Naive thymus-derived CD8-positive, alpha-beta T cell (primary cell): ENCODE data around the gene SMYD3. TPM values are rescaled to one million over a fixed set of nuclear protein-coding genes. Genes with fewer than 3 reads are reported as not detected.

Source experiments
- ATAC-seq, 2 donors: fragments of 150-1000 bp; cut with Tn5 transposase in 1 of 2; sonication (Bioruptor Pico), chemical (Tn5 transposase) in 1 of 2; 1 replicate in 1 of 2; 2 replicates in 1 of 2; pipeline ENCODE4 v1.10.0; 2021; ENCODE audit warnings: mild to moderate bottlenecking in 2 of 2, moderate library complexity in 2 of 2
- POLR2A ChIA-PET: fragments of 350-600 bp; sonication (Branson Sonifier 250); formaldehyde crosslinking; loops from one replicate; lab custom pipeline; 2021; ENCODE audit warnings: antibody characterized with exemption; lab: Charles Lee
- DNase-seq, 10 donors: peaks; one replicate each; pipeline versions ENCODE4 v3.0.0 to v3.0.0-alpha.2; 2020 to 2022
- H3K27ac Mint-ChIP-seq, 10 donors: one replicate each; pipeline ENCODE4 v1.8.0; 2020 to 2022; ENCODE audit warnings: mild to moderate bottlenecking in 10 of 10, mixed read lengths in 10 of 10, moderate library complexity in 4 of 10, inconsistent platforms in 1 of 10
- H3K27me3 Mint-ChIP-seq, 5 donors: one replicate each; pipeline ENCODE4 v1.8.0; 2021 to 2022; ENCODE audit warnings: mixed read lengths in 5 of 5
- H3K36me3 Mint-ChIP-seq, 3 donors: one replicate each; pipeline ENCODE4 v1.8.0; 2020 to 2022; ENCODE audit warnings: mixed read lengths in 3 of 3, mild to moderate bottlenecking in 2 of 3, inconsistent platforms in 1 of 3
- H3K4me1 Mint-ChIP-seq, 4 donors: one replicate each; pipeline ENCODE4 v1.8.0; 2021 to 2022; ENCODE audit warnings: mixed read lengths in 4 of 4
- H3K4me3 Mint-ChIP-seq, 10 donors: one replicate each; pipeline ENCODE4 v1.8.0; 2020 to 2022; ENCODE audit warnings: mild to moderate bottlenecking in 10 of 10, mixed read lengths in 10 of 10, moderate library complexity in 6 of 10, inconsistent platforms in 1 of 10
- H3K9me3 Mint-ChIP-seq, 9 donors: one replicate each; pipeline ENCODE4 v1.8.0; 2020 to 2022; ENCODE audit warnings: mixed read lengths in 9 of 9, mild to moderate bottlenecking in 3 of 9, inconsistent platforms in 1 of 9, moderate library complexity in 1 of 9
- polyA plus RNA-seq, 3 donors: library from polyadenylated mRNA; unstranded; fragments of 300-500 nt; fragmentation: Illumina TruSeq; gene quantifications; one replicate each; pipeline ENCODE4 v1.2.3, GENCODE V29; 2021
- total RNA-seq, 8 experiments: library from RNA in 2 of 8; stranded (reverse) in 2 of 8; gene quantifications; one replicate each; pipeline ENCODE4 v1.2.3 and lab custom pipeline; 2021 to 2026

The SMYD3 gene
- total and polyA plus RNA-seq, 5 experiments from 2014 or later = 19.1 to 42.1 (median 36.5) TPM

DNA sequence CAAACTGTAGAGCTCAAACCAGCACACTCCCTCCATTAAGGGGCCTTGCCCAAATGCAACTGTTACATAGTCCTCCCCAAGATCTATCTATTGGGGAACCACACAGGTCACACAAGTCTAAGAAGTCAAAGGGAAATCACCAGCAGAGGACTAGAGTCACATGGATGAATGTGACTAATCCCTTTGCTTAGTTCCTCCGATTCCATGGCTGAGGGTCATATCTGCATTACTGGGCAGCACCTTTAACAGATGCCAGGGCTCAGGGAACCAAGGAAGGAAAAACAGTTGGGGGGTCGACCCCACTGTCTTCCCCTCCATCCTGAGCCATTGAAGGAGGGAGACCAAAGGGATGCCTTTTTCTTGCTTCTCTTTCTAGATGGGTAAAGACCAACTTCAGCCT, 23.4 kb upstream of the SMYD3 start:
- ATAC-seq = no peak
- Mint-ChIP-seq H3K4me1 (peaks cover 7 to 17% (median 12%) of the 10 kb centered on the region in 4 donors), H3K27ac (no peak overlapping the region), H3K36me3 (peaks cover 0 to 16% (median 12%) of the 10 kb centered on the region in 3 donors), H3K4me3 (peak overlapping the region in 1 of 10 donors; percentile 26), H3K27me3 (peaks cover 0 to 1% (median 0%) of the 10 kb centered on the region in 5 donors), H3K9me3 (peaks cover 0 to 20% (median 10%) of the 10 kb centered on the region in 9 donors)
- POLR2A ChIA-PET = interaction anchor here (0.7 kb wide), 1 partner anchor 219 kb away, joined by 5 read pairs; no protein-coding TSS in a partner anchor
- DNase-seq = no peak

DNA sequence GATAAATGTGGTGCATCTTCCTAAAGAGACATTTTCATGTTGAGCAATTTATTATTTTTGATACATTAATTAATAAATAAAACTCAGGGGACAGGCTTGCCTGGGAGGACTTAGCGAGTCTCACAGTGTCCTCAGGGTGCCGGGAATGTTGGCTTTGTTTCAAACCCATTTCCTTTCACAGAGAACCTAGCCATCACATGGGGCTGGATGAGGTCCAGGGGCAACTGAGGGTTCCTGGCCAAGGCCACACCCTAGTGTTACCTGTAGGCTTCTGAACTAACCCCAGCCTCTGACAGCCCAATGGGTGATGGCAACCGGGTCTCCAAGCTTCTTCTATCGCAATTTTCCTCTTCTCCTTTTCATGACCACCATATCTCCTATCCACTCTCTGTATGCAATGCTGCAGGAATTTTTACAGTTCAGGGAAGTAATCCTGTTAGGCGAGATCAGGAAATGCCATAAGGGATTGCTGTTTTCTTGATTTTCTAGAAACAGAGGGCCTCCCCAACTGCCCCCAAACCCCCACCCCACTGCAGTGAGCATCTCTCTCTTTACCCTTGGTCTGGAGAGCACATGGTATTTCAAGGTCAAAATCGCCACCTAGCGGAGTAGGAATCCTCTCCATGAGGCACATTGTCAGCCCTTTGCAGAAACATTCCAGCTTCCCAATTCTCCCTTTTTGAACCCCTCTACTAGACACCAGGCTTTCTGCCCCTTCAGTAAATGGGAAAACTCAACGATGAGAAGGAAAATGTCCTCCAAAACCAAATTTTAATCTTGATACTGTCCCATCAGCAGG, 22.1 kb upstream of the SMYD3 start:
- H3K4me1 Mint-ChIP-seq = peaks cover 7 to 17% (median 12%) of the 10 kb centered on the region in 4 donors
- no peak overlapping the region for H3K4me3 Mint-ChIP-seq
- ATAC-seq = no peak
- H3K36me3 Mint-ChIP-seq = peaks cover 0 to 16% (median 12%) of the 10 kb centered on the region in 3 donors
- H3K27ac Mint-ChIP-seq = no peak overlapping the region
- POLR2A ChIA-PET = no interaction called here
- no peak for DNase-seq
- peaks cover 0 to 1% (median 0%) of the 10 kb centered on the region in 5 donors for H3K27me3 Mint-ChIP-seq
- H3K9me3 Mint-ChIP-seq = peaks cover 0 to 20% (median 10%) of the 10 kb centered on the region in 9 donors

DNA sequence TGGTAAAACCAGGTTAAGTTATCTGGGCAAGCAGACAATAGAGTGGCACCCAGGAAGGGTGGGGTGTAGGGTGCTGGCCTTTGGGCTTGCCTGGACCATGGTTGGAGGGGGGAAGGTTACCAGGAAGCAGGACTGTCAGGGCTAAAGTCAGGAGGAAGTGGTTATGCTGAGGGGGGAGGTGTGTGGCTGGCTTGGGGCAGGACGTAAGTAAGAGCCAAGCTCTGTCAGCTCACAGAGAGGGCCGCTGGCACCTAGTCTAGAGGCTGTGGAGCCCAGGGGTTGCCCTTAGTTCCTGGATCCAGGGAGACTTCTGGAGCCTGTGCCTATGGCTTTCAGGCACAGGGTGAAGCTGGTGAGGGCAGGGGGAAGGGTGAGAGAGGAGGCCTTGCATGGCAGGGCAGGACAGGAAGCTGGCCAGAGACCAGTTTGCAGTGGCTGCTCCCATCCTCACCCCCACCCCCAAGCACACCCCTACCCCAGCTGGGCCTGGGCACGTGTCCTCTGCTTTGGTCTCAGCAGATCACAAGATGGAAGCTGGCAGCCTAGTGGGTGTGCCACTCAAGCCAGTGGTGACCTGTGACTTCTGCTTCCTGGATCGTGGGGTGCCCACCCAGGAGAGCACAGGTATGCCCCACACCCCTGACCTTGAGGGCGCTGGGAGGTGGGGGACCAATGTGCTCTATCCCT, 20.5 kb upstream of the SMYD3 start:
- Mint-ChIP-seq H3K4me1 (peaks cover 7 to 17% (median 12%) of the 10 kb centered on the region in 4 donors), H3K27ac (peak overlapping the region in 7 of 10 donors; percentile 41 to 91 (median 77)), H3K36me3 (peaks cover 0 to 16% (median 12%) of the 10 kb centered on the region in 3 donors), H3K4me3 (peak overlapping the region in 2 of 10 donors; percentile 54 to 64), H3K9me3 (peaks cover 0 to 20% (median 10%) of the 10 kb centered on the region in 9 donors), H3K27me3 (peaks cover 0 to 1% (median 0%) of the 10 kb centered on the region in 5 donors)
- ATAC-seq = no peak
- no peak for DNase-seq
- POLR2A ChIA-PET = no interaction called here

DNA sequence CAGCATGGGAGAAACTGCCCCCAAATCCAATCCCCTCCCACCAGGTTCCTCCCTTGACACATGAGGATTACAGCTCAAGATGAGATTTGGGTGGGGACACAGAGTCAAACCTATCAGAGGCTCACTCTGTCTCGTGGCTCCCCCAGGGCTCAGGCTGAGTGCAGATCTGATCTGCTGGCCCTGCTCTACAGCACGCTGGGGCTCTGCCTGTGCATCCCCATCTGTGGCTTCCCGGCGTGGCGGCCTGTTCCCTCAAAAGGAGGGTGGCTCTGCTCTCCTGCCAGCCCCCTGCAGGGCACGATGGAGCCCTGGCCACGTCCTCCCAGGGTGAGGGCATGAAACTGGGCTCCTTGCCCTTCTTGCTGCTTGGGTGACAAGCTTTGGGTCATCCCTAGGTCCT, 19.8 kb upstream of the SMYD3 start:
- ATAC-seq (no peak), DNase-seq (no peak)
- H3K4me1 Mint-ChIP-seq = peaks cover 7 to 17% (median 12%) of the 10 kb centered on the region in 4 donors
- POLR2A ChIA-PET = no interaction called here
- peaks cover 0 to 20% (median 10%) of the 10 kb centered on the region in 9 donors for H3K9me3 Mint-ChIP-seq
- no peaks in the 10 kb centered on the region for H3K27me3 Mint-ChIP-seq
- peak overlapping the region in 4 of 10 donors; percentile 41 to 91 (median 87) for H3K27ac Mint-ChIP-seq
- H3K4me3 Mint-ChIP-seq = peak overlapping the region in 1 of 10 donors; percentile 54
- peaks cover 0 to 16% (median 12%) of the 10 kb centered on the region in 3 donors for H3K36me3 Mint-ChIP-seq

DNA sequence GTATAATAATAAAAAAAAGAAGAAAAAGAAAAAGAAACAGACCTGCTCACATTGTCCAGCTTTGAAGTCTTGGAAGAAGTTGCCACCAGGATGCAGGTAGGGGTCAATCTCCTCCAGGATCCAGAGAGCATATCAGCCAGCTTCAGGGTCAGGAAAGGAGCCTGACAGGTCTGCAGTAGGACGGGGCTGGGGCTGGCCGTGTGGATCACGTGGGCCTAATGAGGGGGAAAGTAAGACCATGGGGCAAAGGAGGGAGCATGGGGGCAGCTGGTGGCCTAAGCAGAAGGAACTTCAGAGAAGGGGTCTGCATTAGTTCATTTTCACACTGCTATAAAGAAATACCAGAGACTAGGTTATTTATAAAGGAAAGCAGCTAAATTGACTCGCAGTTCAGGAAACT, 19.3 kb upstream of the SMYD3 start:
- H3K4me1 Mint-ChIP-seq = peaks cover 7 to 17% (median 12%) of the 10 kb centered on the region in 4 donors
- DNase-seq (no peak), ATAC-seq (no peak)
- peaks cover 0 to 12% (median 12%) of the 10 kb centered on the region in 3 donors for H3K36me3 Mint-ChIP-seq
- H3K27me3 Mint-ChIP-seq = no peaks in the 10 kb centered on the region
- POLR2A ChIA-PET = no interaction called here
- peak overlapping the region in 2 of 10 donors; percentile 15 to 30 for H3K4me3 Mint-ChIP-seq
- peaks cover 0 to 18% (median 6%) of the 10 kb centered on the region in 9 donors for H3K9me3 Mint-ChIP-seq
- peak overlapping the region in 2 of 10 donors; percentile 25 to 40 for H3K27ac Mint-ChIP-seq

GRCh38 chr1:246519514-246519913, 12.4 kb upstream of the SMYD3 start:
- H3K4me3 Mint-ChIP-seq = no peak overlapping the region
- POLR2A ChIA-PET = no interaction called here
- peaks cover 0 to 20% (median 1%) of the 10 kb centered on the region in 9 donors for H3K9me3 Mint-ChIP-seq
- no peaks in the 10 kb centered on the region for H3K27me3 Mint-ChIP-seq
- no peak for DNase-seq
- peaks cover 0 to 1% (median 0%) of the 10 kb centered on the region in 3 donors for H3K36me3 Mint-ChIP-seq
- H3K4me1 Mint-ChIP-seq = no peaks in the 10 kb centered on the region
- no peak for ATAC-seq
- H3K27ac Mint-ChIP-seq = no peak overlapping the region

DNA sequence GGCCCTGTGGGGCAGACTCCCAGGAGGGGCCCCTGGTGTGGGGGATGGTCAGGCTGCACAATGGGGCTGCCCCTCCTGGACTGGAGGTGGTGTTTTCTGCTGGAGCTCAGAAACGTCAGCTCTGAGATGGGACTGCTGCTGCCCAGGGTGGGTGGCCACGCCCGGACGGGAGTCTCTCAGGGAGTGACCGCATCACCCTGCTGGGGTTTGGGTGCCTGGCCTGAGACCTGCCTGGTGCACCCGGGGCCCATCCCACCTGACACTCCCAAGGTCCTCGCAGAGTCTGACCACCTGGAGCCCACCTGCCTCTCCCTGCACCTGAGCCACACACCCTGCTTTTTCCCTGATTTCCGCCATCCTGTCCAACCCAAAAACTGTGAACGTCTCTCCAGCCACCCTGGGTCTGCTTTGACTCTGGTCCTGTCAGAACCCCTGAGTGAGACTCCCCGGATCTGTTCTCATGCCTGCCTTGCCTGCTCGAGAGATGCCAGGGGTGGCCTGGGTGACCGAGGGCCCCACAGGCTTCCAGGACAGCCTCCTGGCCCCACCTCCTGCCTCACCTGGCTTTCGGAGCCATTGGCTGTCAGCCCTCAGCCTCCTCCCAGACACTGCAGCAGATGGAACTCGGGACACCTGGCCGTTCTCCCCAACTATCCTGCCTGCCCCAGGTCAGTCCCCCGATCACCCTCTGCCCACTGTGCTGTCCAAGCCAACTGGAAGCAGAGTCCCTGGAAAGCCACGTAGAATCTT, 11.6 kb upstream of the SMYD3 start:
- H3K4me3 Mint-ChIP-seq = no peak overlapping the region
- H3K9me3 Mint-ChIP-seq = peaks cover 0 to 26% (median 4%) of the 10 kb centered on the region in 9 donors
- DNase-seq (no peak), ATAC-seq (no peak)
- H3K27ac Mint-ChIP-seq = peak overlapping the region in 1 of 10 donors; percentile 24
- no peaks in the 10 kb centered on the region for H3K4me1 Mint-ChIP-seq
- POLR2A ChIA-PET = no interaction called here
- no peaks in the 10 kb centered on the region for H3K27me3 Mint-ChIP-seq
- H3K36me3 Mint-ChIP-seq = peaks cover 0 to 2% (median 0%) of the 10 kb centered on the region in 3 donors

DNA sequence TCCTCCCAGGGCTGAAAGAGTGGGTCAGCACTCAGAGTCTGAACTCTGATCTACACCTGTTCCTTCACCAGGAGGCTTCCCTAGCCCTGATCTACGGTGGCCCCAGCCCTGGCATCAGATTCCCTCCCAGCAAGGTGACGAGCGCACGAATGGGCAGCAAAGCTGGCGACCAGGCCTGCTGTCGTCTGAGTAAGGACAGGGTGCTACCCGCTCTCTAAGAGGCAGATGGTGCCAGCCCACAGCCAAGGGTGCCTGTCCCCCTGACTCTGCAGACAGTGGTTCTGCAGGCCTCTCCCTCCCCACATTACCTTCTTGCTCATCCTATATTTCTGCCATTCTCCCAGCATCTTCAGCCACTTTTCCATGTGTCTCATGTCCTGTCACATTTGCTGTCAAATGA, 10.3 kb upstream of the SMYD3 start:
- Mint-ChIP-seq H3K9me3 (peaks cover 0 to 28% (median 4%) of the 10 kb centered on the region in 9 donors), H3K27ac (no peak overlapping the region), H3K4me1 (no peaks in the 10 kb centered on the region), H3K36me3 (peaks cover 0 to 2% (median 0%) of the 10 kb centered on the region in 3 donors), H3K4me3 (no peak overlapping the region), H3K27me3 (no peaks in the 10 kb centered on the region)
- ATAC-seq (no peak), DNase-seq (no peak)
- POLR2A ChIA-PET = no interaction called here

- POLR2A ChIA-PET = no interaction called here
- Mint-ChIP-seq H3K9me3 (peaks cover 0 to 28% (median 4%) of the 10 kb centered on the region in 9 donors), H3K4me3 (no peak overlapping the region), H3K36me3 (peaks cover 0 to 2% (median 0%) of the 10 kb centered on the region in 3 donors), H3K4me1 (no peaks in the 10 kb centered on the region), H3K27ac (no peak overlapping the region), H3K27me3 (no peaks in the 10 kb centered on the region)
- DNase-seq = no peak
- no peak for ATAC-seq
Measured at GRCh38 chr1:246516126-246516525, 9.0 kb upstream of the SMYD3 start.

- Mint-ChIP-seq H3K27me3 (no peaks in the 10 kb centered on the region), H3K27ac (no peak overlapping the region), H3K4me3 (no peak overlapping the region), H3K36me3 (peaks cover 0 to 2% (median 0%) of the 10 kb centered on the region in 3 donors), H3K9me3 (peaks cover 0 to 28% (median 4%) of the 10 kb centered on the region in 9 donors), H3K4me1 (no peaks in the 10 kb centered on the region)
- POLR2A ChIA-PET = no interaction called here
- DNase-seq = no peak
- ATAC-seq = no peak
Measured at GRCh38 chr1:246515390-246516005, 8.4 kb upstream of the SMYD3 start.

DNA sequence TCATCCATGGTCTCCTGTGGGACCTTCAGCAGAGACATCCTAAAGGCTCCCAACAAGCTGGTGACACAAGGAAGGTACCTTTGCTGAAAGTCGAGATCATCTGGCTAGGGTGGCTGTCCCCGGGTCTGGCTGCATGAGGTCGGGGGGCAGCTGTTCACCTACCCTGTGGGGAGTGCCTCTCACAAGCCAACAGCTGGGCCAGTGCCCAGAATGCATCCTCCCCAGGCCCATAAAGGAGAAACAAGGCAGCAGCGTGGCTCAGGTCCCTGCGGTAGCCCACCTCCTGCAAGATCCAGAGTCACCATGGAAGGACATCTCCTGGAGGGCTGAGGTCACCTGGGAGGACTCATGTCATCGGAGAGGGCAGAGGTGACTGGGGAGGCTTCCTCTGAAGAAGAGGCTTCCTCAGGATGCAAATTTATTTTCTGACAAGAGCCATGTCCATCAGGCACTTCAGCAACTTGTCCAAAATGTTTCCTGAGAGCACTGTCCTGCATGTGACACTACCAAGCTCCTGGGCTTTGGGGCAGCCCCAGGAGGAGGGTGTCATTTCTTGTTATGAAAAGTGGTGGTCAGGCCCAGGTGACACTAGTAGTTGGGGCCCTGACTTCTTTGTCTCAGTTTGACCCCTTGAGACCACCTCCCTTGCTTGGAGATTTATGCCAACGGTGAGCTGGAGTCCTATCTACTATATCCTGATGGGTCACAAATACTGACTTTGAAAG, 6.7 kb upstream of the SMYD3 start:
- DNase-seq (no peak), ATAC-seq (no peak)
- Mint-ChIP-seq H3K4me3 (no peak overlapping the region), H3K27ac (no peak overlapping the region), H3K36me3 (peaks cover 0 to 2% (median 0%) of the 10 kb centered on the region in 3 donors), H3K4me1 (peaks cover 0 to 2% (median 0%) of the 10 kb centered on the region in 4 donors), H3K9me3 (peaks cover 0 to 26% (median 4%) of the 10 kb centered on the region in 9 donors), H3K27me3 (no peaks in the 10 kb centered on the region)
- POLR2A ChIA-PET = interaction anchor here (0.5 kb wide), 1 partner anchor 35 kb away, joined by 4 read pairs; no protein-coding TSS in a partner anchor
